ENCODE results near the gene PCDHGB3.

DNA sequence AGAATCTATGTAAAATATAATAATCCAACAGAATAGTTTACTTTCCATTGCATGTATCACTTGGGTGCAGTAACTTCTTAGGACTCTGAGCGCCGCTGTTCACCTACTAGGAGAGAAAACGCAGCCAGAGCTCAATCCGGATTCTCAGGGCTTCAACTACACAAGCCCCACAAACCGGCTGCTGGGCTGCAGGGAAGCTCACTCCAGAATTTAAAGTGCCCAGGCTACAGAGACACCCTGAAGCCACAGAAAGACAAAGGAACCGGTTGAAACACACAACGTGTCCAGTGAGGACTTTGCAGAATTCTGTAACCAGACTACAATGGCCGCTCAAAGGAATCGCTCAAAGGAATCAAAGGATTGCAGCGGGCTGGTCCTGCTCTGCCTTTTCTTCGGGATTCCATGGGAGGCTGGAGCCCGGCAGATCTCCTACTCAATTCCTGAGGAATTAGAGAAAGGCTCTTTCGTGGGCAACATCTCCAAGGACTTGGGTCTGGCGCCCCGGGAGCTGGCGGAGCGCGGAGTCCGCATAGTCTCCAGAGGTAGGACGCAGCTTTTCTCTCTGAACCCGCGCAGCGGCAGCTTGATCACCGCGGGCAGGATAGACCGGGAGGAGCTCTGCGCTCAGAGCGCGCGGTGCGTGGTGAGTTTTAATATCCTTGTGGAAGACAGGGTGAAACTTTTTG is 43.0 kb downstream of the PCDHGB3 start, which contains the start of gene PCDHGA10:
- TF ChIP-seq, protein P1, sequence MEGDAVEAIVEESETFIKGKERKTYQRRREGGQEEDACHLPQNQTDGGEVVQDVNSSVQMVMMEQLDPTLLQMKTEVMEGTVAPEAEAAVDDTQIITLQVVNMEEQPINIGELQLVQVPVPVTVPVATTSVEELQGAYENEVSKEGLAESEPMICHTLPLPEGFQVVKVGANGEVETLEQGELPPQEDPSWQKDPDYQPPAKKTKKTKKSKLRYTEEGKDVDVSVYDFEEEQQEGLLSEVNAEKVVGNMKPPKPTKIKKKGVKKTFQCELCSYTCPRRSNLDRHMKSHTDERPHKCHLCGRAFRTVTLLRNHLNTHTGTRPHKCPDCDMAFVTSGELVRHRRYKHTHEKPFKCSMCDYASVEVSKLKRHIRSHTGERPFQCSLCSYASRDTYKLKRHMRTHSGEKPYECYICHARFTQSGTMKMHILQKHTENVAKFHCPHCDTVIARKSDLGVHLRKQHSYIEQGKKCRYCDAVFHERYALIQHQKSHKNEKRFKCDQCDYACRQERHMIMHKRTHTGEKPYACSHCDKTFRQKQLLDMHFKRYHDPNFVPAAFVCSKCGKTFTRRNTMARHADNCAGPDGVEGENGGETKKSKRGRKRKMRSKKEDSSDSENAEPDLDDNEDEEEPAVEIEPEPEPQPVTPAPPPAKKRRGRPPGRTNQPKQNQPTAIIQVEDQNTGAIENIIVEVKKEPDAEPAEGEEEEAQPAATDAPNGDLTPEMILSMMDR (IDR thresholded peaks at IDR 0.05; ENCODE audit: poor library complexity, severe bottlenecking) = peak; percentile 52
- no peak for TF ChIP-seq EZH2 (IDR thresholded peaks at IDR 0.05; ENCODE audit: borderline replicate concordance, insufficient read depth, low read length, poor library complexity, severe bottlenecking)
- TF ChIP-seq, protein P2, sequence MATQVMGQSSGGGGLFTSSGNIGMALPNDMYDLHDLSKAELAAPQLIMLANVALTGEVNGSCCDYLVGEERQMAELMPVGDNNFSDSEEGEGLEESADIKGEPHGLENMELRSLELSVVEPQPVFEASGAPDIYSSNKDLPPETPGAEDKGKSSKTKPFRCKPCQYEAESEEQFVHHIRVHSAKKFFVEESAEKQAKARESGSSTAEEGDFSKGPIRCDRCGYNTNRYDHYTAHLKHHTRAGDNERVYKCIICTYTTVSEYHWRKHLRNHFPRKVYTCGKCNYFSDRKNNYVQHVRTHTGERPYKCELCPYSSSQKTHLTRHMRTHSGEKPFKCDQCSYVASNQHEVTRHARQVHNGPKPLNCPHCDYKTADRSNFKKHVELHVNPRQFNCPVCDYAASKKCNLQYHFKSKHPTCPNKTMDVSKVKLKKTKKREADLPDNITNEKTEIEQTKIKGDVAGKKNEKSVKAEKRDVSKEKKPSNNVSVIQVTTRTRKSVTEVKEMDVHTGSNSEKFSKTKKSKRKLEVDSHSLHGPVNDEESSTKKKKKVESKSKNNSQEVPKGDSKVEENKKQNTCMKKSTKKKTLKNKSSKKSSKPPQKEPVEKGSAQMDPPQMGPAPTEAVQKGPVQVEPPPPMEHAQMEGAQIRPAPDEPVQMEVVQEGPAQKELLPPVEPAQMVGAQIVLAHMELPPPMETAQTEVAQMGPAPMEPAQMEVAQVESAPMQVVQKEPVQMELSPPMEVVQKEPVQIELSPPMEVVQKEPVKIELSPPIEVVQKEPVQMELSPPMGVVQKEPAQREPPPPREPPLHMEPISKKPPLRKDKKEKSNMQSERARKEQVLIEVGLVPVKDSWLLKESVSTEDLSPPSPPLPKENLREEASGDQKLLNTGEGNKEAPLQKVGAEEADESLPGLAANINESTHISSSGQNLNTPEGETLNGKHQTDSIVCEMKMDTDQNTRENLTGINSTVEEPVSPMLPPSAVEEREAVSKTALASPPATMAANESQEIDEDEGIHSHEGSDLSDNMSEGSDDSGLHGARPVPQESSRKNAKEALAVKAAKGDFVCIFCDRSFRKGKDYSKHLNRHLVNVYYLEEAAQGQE (IDR thresholded peaks at IDR 0.05; ENCODE audit: borderline replicate concordance) = no peak
- TF ChIP-seq POLR2AphosphoS5 (IDR thresholded peaks at IDR 0.05) = no peak
- peak; percentile 56 for TF ChIP-seq RAD21 (conservative IDR thresholded peaks at IDR 0.05)
- no peak for TF ChIP-seq TAF1 (IDR thresholded peaks at IDR 0.05; ENCODE audit: low read depth)
- no peak for TF ChIP-seq MXI1 (conservative IDR thresholded peaks at IDR 0.05; ENCODE audit: poor library complexity, severe bottlenecking)
- no peak for TF ChIP-seq EP300 (conservative IDR thresholded peaks at IDR 0.05; ENCODE audit: poor library complexity, severe bottlenecking)
- peak; percentile 46 for TF ChIP-seq SMC3 (conservative IDR thresholded peaks at IDR 0.05; ENCODE audit: poor library complexity)

Data from neural cell (in vitro differentiated cells).